SU-DHL-6 (cell line): Measurements from ENCODE around the gene TNFRSF25.
A peak's percentile ranks its signal among the peaks of the same experiment; 100 is the strongest.

ENCODE experiments used
- H2AFZ ChIP-seq: fragments of 200-600 bp; sonication (generic); 2 replicates; pipeline ENCODE4 v1.6.1; 2014; ENCODE audit warnings: low read depth, mild to moderate bottlenecking, moderate library complexity, mixed read lengths, antibody characterized with exemption, low read length; ENCODE audit not compliant: severe bottlenecking
- H3F3A ChIP-seq: fragments of 200-600 bp; shearing (Covaris generic); 2 replicates; pipeline ENCODE4 v1.6.0; 2016; ENCODE audit warnings: antibody characterized with exemption, mild to moderate bottlenecking; ENCODE audit not compliant: insufficient read depth
- H3K27ac ChIP-seq: fragments of 200-600 bp; sonication (generic); 2 replicates; pipeline ENCODE4 v1.5.1; 2016; ENCODE audit warnings: low read depth, mild to moderate bottlenecking, low read length, moderate library complexity, mixed read lengths
- H3K27me3 ChIP-seq: fragments of 200-600 bp; sonication (generic), shearing (Covaris generic); 2 replicates; pipeline ENCODE4 v1.6.0; 2014; ENCODE audit warnings: mild to moderate bottlenecking, low read length
- H3K36me3 ChIP-seq: fragments of 200-600 bp; sonication (generic); 2 replicates; pipeline ENCODE4 v1.6.1; 2014; ENCODE audit warnings: mild to moderate bottlenecking, low read length, mixed read lengths
- H3K4me2 ChIP-seq: fragments of 300-600, 200-600 bp; shearing (Covaris generic), sonication (generic); 2 replicates; pipeline ENCODE4 v1.6.0; 2014; ENCODE audit warnings: low read length, low read depth, mild to moderate bottlenecking; ENCODE audit not compliant: poor library complexity, severe bottlenecking
- H3K4me3 ChIP-seq: fragments of 200-600 bp; sonication (generic); 2 replicates; pipeline ENCODE4 v1.5.1; 2014; ENCODE audit warnings: antibody characterized with exemption, low read length, mild to moderate bottlenecking, mixed read lengths; ENCODE audit not compliant: insufficient read depth, poor library complexity, severe bottlenecking
- H3K79me2 ChIP-seq: fragments of 200-600 bp; sonication (generic); 2 replicates; pipeline ENCODE4 v1.6.1; 2014; ENCODE audit warnings: mild to moderate bottlenecking, low read length, moderate library complexity; ENCODE audit not compliant: insufficient read depth
- H3K9ac ChIP-seq: fragments of 200-600 bp; sonication (generic); 2 replicates; pipeline ENCODE4 v1.7.0; 2014; ENCODE audit warnings: mild to moderate bottlenecking, low read length
- H3K9me2 ChIP-seq: fragments of 200-600 bp; sonication (generic); replicated peaks from 2 replicates; pipeline ENCODE4 v1.6.1; 2014; ENCODE audit warnings: low read length; ENCODE audit not compliant: insufficient read depth
- H3K9me3 ChIP-seq: fragments of 200-600 bp; sonication (generic); 2 replicates; pipeline ENCODE4 v1.6.1; 2014; ENCODE audit warnings: low read length, mixed read lengths; ENCODE audit not compliant: insufficient read depth
- H4K20me1 ChIP-seq: fragments of 200-600 bp; sonication (generic); 2 replicates; pipeline ENCODE4 v1.6.1; 2014; ENCODE audit warnings: low read depth, mild to moderate bottlenecking, antibody characterized with exemption, low read length, moderate library complexity, mixed read lengths
- CTCF ChIP-seq: fragments of 200-600 bp; sonication (generic); IDR thresholded peaks from one replicate; pipeline ENCODE4 v1.5.1; 2017; ENCODE audit warnings: antibody characterized with exemption, mild to moderate bottlenecking, low read length, moderate library complexity; ENCODE audit not compliant: insufficient read depth, poor library complexity, severe bottlenecking
- EZH2phosphoT487 ChIP-seq: fragments of 200-600 bp; sonication (generic), shearing (Covaris generic); conservative IDR thresholded peaks from 2 replicates; pipeline ENCODE4 v1.6.1; 2018; ENCODE audit warnings: mild to moderate bottlenecking, antibody characterized with exemption, low read length, moderate library complexity, mixed read lengths

The TNFRSF25 gene

GRCh38 chr1:6488602-6489382 is 22.8 kb upstream of the TNFRSF25 start:
- H3K79me2 ChIP-seq = no peaks in the 10 kb centered on the region
- H3K9me2 ChIP-seq = no peaks in the 10 kb centered on the region
- no peaks in the 10 kb centered on the region for H3K9me3 ChIP-seq
- H3K27ac ChIP-seq = no peak overlapping the region
- no peak overlapping the region for H3K9ac ChIP-seq
- no peak overlapping the region for H3K4me2 ChIP-seq
- TF ChIP-seq EZH2phosphoT487 = no peak
- TF ChIP-seq CTCF = no peak
- H3K36me3 ChIP-seq = no peaks in the 10 kb centered on the region
- no peak overlapping the region for H2AFZ ChIP-seq
- H3K27me3 ChIP-seq = no peaks in the 10 kb centered on the region
- no peaks in the 10 kb centered on the region for H4K20me1 ChIP-seq
- H3F3A ChIP-seq = no peaks in the 10 kb centered on the region
- no peak overlapping the region for H3K4me3 ChIP-seq

GRCh38 chr1:6487804-6488484 is 22.0 kb upstream of the TNFRSF25 start:
- H3K27ac ChIP-seq = no peak overlapping the region
- no peaks in the 10 kb centered on the region for H3K9me2 ChIP-seq
- H4K20me1 ChIP-seq = no peaks in the 10 kb centered on the region
- H3K79me2 ChIP-seq = no peaks in the 10 kb centered on the region
- H3K27me3 ChIP-seq = no peaks in the 10 kb centered on the region
- no peak overlapping the region for H2AFZ ChIP-seq
- no peak overlapping the region for H3K9ac ChIP-seq
- H3F3A ChIP-seq = no peaks in the 10 kb centered on the region
- no peak overlapping the region for H3K4me2 ChIP-seq
- no peak overlapping the region for H3K4me3 ChIP-seq
- no peaks in the 10 kb centered on the region for H3K36me3 ChIP-seq
- no peaks in the 10 kb centered on the region for H3K9me3 ChIP-seq
- TF ChIP-seq EZH2phosphoT487 = no peak
- TF ChIP-seq CTCF = no peak

- Histone ChIP-seq H2AFZ (no peak overlapping the region), H3F3A (no peaks in the 10 kb centered on the region), H3K4me3 (no peak overlapping the region), H3K9ac (no peak overlapping the region), H3K36me3 (no peaks in the 10 kb centered on the region), H3K9me3 (no peaks in the 10 kb centered on the region), H3K9me2 (no peaks in the 10 kb centered on the region), H3K27ac (no peak overlapping the region), H3K4me2 (no peak overlapping the region), H3K79me2 (no peaks in the 10 kb centered on the region), H3K27me3 (no peaks in the 10 kb centered on the region), H4K20me1 (no peaks in the 10 kb centered on the region)
- TF ChIP-seq CTCF = peak; percentile 85
- TF ChIP-seq EZH2phosphoT487 = no peak
These were observed 20.5 kb upstream of the TNFRSF25 start for GRCh38 chr1:6486433-6487011.
